ENCODE data around the gene PSMB2.

DNA sequence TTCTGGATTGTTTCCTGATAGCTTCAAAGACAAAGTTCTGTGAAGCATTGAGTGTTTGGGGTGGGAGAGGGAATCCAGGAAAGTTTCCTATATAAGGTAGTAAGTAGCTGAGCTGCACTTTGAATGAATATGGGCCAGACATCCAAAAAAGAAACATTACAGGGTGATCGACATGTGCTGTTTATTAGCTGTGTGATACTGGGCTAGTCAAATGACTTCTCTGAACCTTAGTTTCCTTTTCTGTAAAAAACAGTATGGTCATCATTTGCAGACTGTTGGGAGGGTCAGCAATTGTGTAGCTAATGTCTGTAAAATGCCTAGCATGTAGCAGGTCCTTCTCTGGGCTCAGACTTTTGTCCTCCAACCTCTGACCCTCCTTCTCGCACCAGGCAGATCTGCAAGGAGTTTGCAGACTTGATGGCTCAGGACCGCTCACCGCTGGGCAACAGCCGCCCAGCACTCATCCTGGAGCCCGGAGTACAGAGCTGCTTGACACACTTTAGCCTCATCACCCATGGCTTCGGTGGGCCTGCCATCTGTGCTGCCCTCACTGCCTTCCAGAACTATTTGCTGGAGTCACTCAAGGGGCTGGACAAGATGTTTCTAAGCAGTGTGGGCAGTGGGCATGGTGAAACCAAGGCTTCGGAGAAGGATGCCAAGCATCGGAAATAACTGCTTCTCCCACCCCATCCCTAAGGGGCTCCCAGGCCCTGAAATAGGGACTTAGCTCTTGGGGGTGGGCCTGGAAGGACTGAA is 47.1 kb downstream of the PSMB2 start:
- TF ChIP-seq, protein P1, sequence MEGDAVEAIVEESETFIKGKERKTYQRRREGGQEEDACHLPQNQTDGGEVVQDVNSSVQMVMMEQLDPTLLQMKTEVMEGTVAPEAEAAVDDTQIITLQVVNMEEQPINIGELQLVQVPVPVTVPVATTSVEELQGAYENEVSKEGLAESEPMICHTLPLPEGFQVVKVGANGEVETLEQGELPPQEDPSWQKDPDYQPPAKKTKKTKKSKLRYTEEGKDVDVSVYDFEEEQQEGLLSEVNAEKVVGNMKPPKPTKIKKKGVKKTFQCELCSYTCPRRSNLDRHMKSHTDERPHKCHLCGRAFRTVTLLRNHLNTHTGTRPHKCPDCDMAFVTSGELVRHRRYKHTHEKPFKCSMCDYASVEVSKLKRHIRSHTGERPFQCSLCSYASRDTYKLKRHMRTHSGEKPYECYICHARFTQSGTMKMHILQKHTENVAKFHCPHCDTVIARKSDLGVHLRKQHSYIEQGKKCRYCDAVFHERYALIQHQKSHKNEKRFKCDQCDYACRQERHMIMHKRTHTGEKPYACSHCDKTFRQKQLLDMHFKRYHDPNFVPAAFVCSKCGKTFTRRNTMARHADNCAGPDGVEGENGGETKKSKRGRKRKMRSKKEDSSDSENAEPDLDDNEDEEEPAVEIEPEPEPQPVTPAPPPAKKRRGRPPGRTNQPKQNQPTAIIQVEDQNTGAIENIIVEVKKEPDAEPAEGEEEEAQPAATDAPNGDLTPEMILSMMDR (IDR thresholded peaks at IDR 0.05), result no peak
- no peak for TF ChIP-seq POLR2A (IDR thresholded peaks at IDR 0.05)
